ENCODE data around the gene SERTM1. TPM values are rescaled to one million over a fixed set of nuclear protein-coding genes. Genes with fewer than 3 reads are reported as not detected.

SERTM1 gene
- total and polyA plus RNA-seq, 2 experiments from 2014 or later = 0.70 TPM; not detected in 1

DNA sequence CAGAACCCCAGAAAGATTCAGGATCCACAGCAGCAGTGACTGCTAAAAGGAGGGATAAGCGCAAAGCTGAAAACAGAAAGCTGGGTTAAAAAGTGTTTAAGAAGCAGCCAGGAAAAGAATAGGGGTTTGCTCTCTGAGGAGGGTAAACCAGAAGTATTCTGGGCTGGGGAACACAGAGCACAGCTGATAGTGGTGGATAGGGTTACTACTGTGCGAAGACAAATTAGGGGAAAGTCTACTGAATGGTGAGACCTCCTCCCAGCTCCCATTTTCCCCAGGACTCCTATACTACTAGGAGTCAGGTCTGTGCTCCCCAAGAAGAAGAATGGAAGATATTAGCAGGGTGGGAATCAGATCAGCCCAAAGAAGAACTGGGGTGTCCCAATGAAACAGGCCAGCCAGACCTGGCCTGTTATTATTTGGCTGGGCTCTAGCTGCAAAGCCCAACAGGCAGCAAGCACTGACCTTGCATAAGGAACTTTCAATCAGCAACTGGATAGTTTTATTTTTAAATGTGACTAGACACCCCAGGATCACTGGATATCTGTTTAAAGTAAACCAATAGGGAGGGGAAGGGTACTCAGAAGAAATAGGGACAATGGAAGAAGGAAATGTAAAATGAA lies 43.5 kb upstream of the SERTM1 start:
- Histone ChIP-seq H3K36me3 (replicated peaks; ENCODE audit: insufficient read depth, low read depth) (no peaks in the 10 kb centered on the region), H3K27ac (no peak overlapping the region), H4K20me1 (ENCODE audit: insufficient read depth, poor library complexity, severe bottlenecking) (no peaks in the 10 kb centered on the region), H3K79me2 (no peaks in the 10 kb centered on the region), H3K4me2 (no peak overlapping the region), H3K4me3 (no peak overlapping the region), H3K4me1 (ENCODE audit: insufficient read depth) (no peaks in the 10 kb centered on the region), H3K27me3 (no peaks in the 10 kb centered on the region), H3K9me3 (ENCODE audit: low read depth) (no peaks in the 10 kb centered on the region), H2AFZ (no peak overlapping the region), H3K9me2 (replicated peaks; ENCODE audit: insufficient read depth) (no peaks in the 10 kb centered on the region)
- WGBS (ENCODE audit: low lambda C conversion rate, missing lambda C conversion rate) = 69% methylated on average over 2 of the region's 2 CpGs
- TF ChIP-seq, protein P1, sequence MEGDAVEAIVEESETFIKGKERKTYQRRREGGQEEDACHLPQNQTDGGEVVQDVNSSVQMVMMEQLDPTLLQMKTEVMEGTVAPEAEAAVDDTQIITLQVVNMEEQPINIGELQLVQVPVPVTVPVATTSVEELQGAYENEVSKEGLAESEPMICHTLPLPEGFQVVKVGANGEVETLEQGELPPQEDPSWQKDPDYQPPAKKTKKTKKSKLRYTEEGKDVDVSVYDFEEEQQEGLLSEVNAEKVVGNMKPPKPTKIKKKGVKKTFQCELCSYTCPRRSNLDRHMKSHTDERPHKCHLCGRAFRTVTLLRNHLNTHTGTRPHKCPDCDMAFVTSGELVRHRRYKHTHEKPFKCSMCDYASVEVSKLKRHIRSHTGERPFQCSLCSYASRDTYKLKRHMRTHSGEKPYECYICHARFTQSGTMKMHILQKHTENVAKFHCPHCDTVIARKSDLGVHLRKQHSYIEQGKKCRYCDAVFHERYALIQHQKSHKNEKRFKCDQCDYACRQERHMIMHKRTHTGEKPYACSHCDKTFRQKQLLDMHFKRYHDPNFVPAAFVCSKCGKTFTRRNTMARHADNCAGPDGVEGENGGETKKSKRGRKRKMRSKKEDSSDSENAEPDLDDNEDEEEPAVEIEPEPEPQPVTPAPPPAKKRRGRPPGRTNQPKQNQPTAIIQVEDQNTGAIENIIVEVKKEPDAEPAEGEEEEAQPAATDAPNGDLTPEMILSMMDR (IDR thresholded peaks at IDR 0.05; ENCODE audit: poor library complexity) = no peak
- no peak for TF ChIP-seq EZH2 (IDR thresholded peaks at IDR 0.05; ENCODE audit: borderline replicate concordance)
- TF ChIP-seq EZH2phosphoT487 (IDR thresholded peaks at IDR 0.05; ENCODE audit: low read depth, severe bottlenecking, unreplicated experiment) = no peak
- DNase-seq (ENCODE audit: low spot score) = no peak

DNA sequence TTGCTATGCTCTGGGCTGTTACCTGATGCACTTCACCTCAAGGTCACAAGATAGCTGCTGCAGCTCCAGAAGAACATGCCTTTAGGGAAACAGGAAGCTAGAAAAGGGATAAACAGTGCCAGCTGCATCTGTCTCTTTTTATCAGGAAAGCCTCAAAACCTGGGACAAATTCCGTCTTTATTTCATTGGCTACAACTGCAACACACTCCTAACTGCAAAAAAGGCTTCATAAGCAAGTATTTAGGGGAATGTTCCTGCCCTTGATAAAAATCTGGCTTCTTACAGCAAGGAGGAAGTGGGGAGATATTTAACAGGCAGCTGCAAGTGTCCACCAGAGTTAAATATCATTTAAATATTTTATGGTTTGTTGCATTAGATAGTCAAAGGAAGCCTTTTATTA lies 34.2 kb upstream of the SERTM1 start:
- Histone ChIP-seq H3K27me3 (no peaks in the 10 kb centered on the region), H3K9me2 (replicated peaks; ENCODE audit: insufficient read depth) (no peaks in the 10 kb centered on the region), H3K27ac (no peak overlapping the region), H3K79me2 (no peaks in the 10 kb centered on the region), H3K36me3 (replicated peaks; ENCODE audit: insufficient read depth, low read depth) (no peaks in the 10 kb centered on the region), H3K4me2 (no peak overlapping the region), H3K4me1 (ENCODE audit: insufficient read depth) (no peaks in the 10 kb centered on the region), H3K9me3 (ENCODE audit: low read depth) (no peaks in the 10 kb centered on the region), H2AFZ (no peak overlapping the region), H4K20me1 (ENCODE audit: insufficient read depth, poor library complexity, severe bottlenecking) (no peaks in the 10 kb centered on the region), H3K4me3 (no peak overlapping the region)
- DNase-seq (ENCODE audit: low spot score) = no peak
- WGBS (ENCODE audit: low lambda C conversion rate, missing lambda C conversion rate) = 40% methylated on average over 1 of the region's 1 CpG
- TF ChIP-seq, protein P1 (IDR thresholded peaks at IDR 0.05; ENCODE audit: poor library complexity) = no peak
- TF ChIP-seq EZH2 (IDR thresholded peaks at IDR 0.05; ENCODE audit: borderline replicate concordance) (no peak), EZH2phosphoT487 (IDR thresholded peaks at IDR 0.05; ENCODE audit: low read depth, severe bottlenecking, unreplicated experiment) (no peak)

DNA sequence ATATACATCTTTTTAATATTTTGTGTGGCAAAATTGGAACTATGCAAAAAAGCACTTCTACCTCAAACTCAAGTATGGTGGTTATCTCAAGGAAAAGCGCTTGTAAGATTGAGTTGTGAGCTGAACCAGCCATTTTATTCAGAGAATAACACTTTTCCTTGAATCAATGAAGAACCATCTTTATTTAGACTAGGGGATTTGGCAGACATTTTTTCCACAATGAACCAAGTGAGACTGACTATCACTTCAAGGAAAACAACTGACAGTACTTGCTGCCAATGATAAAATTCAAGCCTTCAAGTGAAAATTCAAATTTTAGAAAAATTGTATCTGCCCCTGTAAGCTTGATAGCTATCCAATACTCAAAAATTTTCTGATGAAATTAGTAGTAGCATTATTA lies 23.2 kb upstream of the SERTM1 start:
- DNase-seq (ENCODE audit: low spot score) = no peak
- H3K79me2 ChIP-seq = no peaks in the 10 kb centered on the region
- H2AFZ ChIP-seq = no peak overlapping the region
- 88% methylated on average over 1 of the region's 1 CpG for WGBS (ENCODE audit: low lambda C conversion rate, missing lambda C conversion rate)
- H3K36me3 ChIP-seq (replicated peaks; ENCODE audit: insufficient read depth, low read depth) = no peaks in the 10 kb centered on the region
- H3K4me3 ChIP-seq = no peak overlapping the region
- H3K27ac ChIP-seq = no peak overlapping the region
- no peaks in the 10 kb centered on the region for H3K9me2 ChIP-seq (replicated peaks; ENCODE audit: insufficient read depth)
- no peak overlapping the region for H3K4me2 ChIP-seq
- no peaks in the 10 kb centered on the region for H3K27me3 ChIP-seq
- H4K20me1 ChIP-seq (ENCODE audit: insufficient read depth, poor library complexity, severe bottlenecking) = peaks cover 3% of the 10 kb centered on the region
- no peaks in the 10 kb centered on the region for H3K9me3 ChIP-seq (ENCODE audit: low read depth)
- TF ChIP-seq EZH2 (IDR thresholded peaks at IDR 0.05; ENCODE audit: borderline replicate concordance) (no peak), EZH2phosphoT487 (IDR thresholded peaks at IDR 0.05; ENCODE audit: low read depth, severe bottlenecking, unreplicated experiment) (no peak)
- TF ChIP-seq, protein P1 (IDR thresholded peaks at IDR 0.05; ENCODE audit: poor library complexity) = no peak
- H3K4me1 ChIP-seq (ENCODE audit: insufficient read depth) = no peaks in the 10 kb centered on the region
